HG02840 (cell line): ENCODE results near the gene PDE4D.

ENCODE experiments used
- ATAC-seq: cut with Tn5 transposase; IDR thresholded peaks from one replicate; pipeline ENCODE4 v1.9.1; 2021; ENCODE audit warnings: mild to moderate bottlenecking, moderate library complexity, moderate number of reproducible peaks; ENCODE audit not compliant: unreplicated experiment, low FRiP score

The PDE4D gene

GRCh38 chr5:59257488-59258400, 635.8 kb downstream of the PDE4D start:
- no peak for ATAC-seq

GRCh38 chr5:59256331-59256730, 637.2 kb downstream of the PDE4D start:
- no peak for ATAC-seq

GRCh38 chr5:59254055-59254687, 639.4 kb downstream of the PDE4D start:
- ATAC-seq = no peak

- no peak for ATAC-seq
Observed at GRCh38 chr5:59253625-59254024, 639.9 kb downstream of the PDE4D start.

- no peak for ATAC-seq
Observed at GRCh38 chr5:59251627-59252026, 641.9 kb downstream of the PDE4D start.

GRCh38 chr5:59249726-59250125, 643.8 kb downstream of the PDE4D start:
- no peak for ATAC-seq

GRCh38 chr5:59249160-59249559, 644.4 kb downstream of the PDE4D start:
- no peak for ATAC-seq

GRCh38 chr5:59246882-59247281, 646.6 kb downstream of the PDE4D start:
- no peak for ATAC-seq

- no peak for ATAC-seq
Observed at GRCh38 chr5:59246145-59246869, 647.2 kb downstream of the PDE4D start.

- no peak for ATAC-seq
Observed at GRCh38 chr5:59245198-59245597, 648.3 kb downstream of the PDE4D start.

- no peak for ATAC-seq
Observed at GRCh38 chr5:59241552-59241951, 652.0 kb downstream of the PDE4D start.

GRCh38 chr5:59241119-59241518, 652.4 kb downstream of the PDE4D start:
- ATAC-seq = no peak

- no peak for ATAC-seq
Observed at GRCh38 chr5:59238126-59238902, 655.2 kb downstream of the PDE4D start.

- no peak for ATAC-seq
Observed at GRCh38 chr5:59236986-59237385, 656.5 kb downstream of the PDE4D start.

GRCh38 chr5:59236448-59236847, 657.1 kb downstream of the PDE4D start:
- no peak for ATAC-seq

- ATAC-seq = no peak
Observed at GRCh38 chr5:59234236-59234635, 659.3 kb downstream of the PDE4D start.

GRCh38 chr5:59231221-59231931, 662.1 kb downstream of the PDE4D start:
- ATAC-seq = no peak

- no peak for ATAC-seq
Observed at GRCh38 chr5:59222687-59223511, 670.6 kb downstream of the PDE4D start.

GRCh38 chr5:59221769-59222168, 671.8 kb downstream of the PDE4D start:
- no peak for ATAC-seq
